ENCODE data around the gene SLC25A33.

DNA sequence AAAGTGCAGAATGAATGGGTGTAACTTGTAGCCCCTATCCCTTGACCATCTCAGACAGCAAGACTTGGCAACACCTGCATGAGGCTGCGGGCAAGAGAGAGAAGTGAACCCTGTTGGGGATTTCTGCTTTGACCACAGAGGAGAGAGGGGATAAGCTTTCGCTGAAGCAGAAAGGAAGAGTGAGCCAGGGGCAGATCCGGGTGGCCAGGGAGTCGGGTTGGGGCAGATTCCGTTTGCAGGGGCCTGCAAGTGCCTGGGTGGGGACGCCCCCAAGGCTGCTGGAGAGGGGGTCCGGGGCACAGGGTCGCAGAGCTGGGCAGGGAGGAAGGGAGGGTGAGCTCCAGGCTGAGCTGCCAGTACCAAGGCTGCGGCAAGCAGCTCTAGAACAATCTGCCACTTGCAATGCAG lies 86.9 kb downstream of the SLC25A33 start:
- TF ChIP-seq, protein P1, sequence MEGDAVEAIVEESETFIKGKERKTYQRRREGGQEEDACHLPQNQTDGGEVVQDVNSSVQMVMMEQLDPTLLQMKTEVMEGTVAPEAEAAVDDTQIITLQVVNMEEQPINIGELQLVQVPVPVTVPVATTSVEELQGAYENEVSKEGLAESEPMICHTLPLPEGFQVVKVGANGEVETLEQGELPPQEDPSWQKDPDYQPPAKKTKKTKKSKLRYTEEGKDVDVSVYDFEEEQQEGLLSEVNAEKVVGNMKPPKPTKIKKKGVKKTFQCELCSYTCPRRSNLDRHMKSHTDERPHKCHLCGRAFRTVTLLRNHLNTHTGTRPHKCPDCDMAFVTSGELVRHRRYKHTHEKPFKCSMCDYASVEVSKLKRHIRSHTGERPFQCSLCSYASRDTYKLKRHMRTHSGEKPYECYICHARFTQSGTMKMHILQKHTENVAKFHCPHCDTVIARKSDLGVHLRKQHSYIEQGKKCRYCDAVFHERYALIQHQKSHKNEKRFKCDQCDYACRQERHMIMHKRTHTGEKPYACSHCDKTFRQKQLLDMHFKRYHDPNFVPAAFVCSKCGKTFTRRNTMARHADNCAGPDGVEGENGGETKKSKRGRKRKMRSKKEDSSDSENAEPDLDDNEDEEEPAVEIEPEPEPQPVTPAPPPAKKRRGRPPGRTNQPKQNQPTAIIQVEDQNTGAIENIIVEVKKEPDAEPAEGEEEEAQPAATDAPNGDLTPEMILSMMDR (IDR thresholded peaks at IDR 0.05; ENCODE audit: borderline replicate concordance, extremely low read depth, low read length, poor library complexity, severe bottlenecking), result no peak
- no peak for TF ChIP-seq EZH2 (IDR thresholded peaks at IDR 0.05; ENCODE audit: borderline replicate concordance, low read depth, low read length, severe bottlenecking)

Data from DND-41 (cell line).